ENCODE results near the gene TPM1.

DNA sequence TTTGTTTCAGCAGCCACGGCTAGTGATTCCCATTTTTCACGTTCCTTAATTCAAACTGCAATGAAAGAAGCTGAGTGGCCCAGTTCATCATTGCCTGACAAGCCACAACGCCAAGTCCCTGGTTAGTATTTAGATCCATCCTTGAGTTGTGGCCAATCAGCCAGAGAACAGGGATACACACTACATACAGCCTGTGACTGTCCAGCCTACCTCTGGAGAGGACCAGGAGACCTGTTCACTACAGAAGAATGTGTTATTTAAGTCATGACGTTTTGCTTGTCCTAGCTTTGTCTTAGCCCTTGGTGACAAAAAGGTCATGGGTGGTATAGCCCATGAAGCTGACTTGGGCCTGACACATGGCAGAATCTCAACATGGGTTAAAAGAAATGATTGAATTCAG is 2.7 kb upstream of the TPM1 start:
- TF ChIP-seq CTCF (IDR thresholded peaks at IDR 0.05) (no peak), POLR2A (IDR thresholded peaks at IDR 0.05) (no peak)
